HepG2 (cell line): ENCODE data around the gene WDR93. TPM values are rescaled to one million over a fixed set of nuclear protein-coding genes. Genes with fewer than 3 reads are reported as not detected.

Source experiments
- ATAC-seq: fragments of 200-7000 bp; cut with Tn5 transposase; 3 replicates; pipeline ENCODE4 v1.9.1; 2020; ENCODE audit warnings: mild to moderate bottlenecking, moderate library complexity
- BruUV-seq: library from RNA; stranded (reverse); fragments of 400-500 nt; replicated peaks from 2 replicates; lab custom pipeline; 2021; lab: Mats Ljungman, UMichigan
- CTCF ChIA-PET: fragments of 300-600 bp; formaldehyde crosslinking; extraction: SDS; loops from one replicate; lab custom pipeline; 2021; ENCODE audit warnings: low total read pairs, inconsistent platforms, low intra/inter-chr PET ratio; lab: Yijun Ruan, JAX
- POLR2A ChIA-PET: fragments of 350-600 bp; sonication (Branson Sonifier 250); formaldehyde crosslinking; loops from one replicate; lab custom pipeline; 2020; ENCODE audit warnings: antibody characterized with exemption, inconsistent platforms; lab: Yijun Ruan, JAX
- DNase-seq: peaks from one replicate; pipeline ENCODE4 v3.0.0-alpha.2; 2015; ENCODE audit warnings: low spot score
- FAIRE-seq: peaks from 3 replicates; lab custom pipeline; 2011; peaks lifted over from hg19 to GRCh38; lab: Jason Lieb, UNC
- H2AFZ ChIP-seq: one replicate; pipeline ENCODE4 v1.6.1; 2011; ENCODE audit warnings: low read length, inconsistent platforms
- H3K27ac ChIP-seq: fragments of 300-600 bp; 3 replicates; pipeline ENCODE4 v1.8.0; 2011; ENCODE audit warnings: mixed run types, mild to moderate bottlenecking, mixed read lengths, low read length, inconsistent platforms; ENCODE audit not compliant: insufficient read depth; ENCODE audit errors: extremely low read length
- H3K27me3 ChIP-seq, 2 experiments: fragments of 200-600 bp in 1 of 2; 2 replicates in 1 of 2; 3 replicates in 1 of 2; pipeline versions ENCODE4 v1.6.0 to v1.8.0; 2011; ENCODE audit warnings: low read length in 2 of 2, mild to moderate bottlenecking in 2 of 2, moderate library complexity in 2 of 2, inconsistent platforms in 1 of 2; ENCODE audit not compliant: insufficient read depth in 2 of 2, control insufficient read depth in 1 of 2
- H3K36me3 ChIP-seq, 2 experiments: fragments of 200-600 bp in 1 of 2; replicated peaks in 1 of 2; 2 replicates in 1 of 2; 3 replicates in 1 of 2; pipeline versions ENCODE4 v1.5.1 to v1.8.0; 2011; ENCODE audit warnings: low read length in 2 of 2, inconsistent platforms in 1 of 2; ENCODE audit not compliant: insufficient read depth in 2 of 2, control insufficient read depth in 1 of 2
- H3K4me1 ChIP-seq: 2 replicates; pipeline ENCODE4 v1.5.1; 2012; ENCODE audit warnings: low read length, inconsistent platforms; ENCODE audit not compliant: insufficient read depth
- H3K4me2 ChIP-seq: 2 replicates; pipeline ENCODE4 v1.6.0; 2011; ENCODE audit warnings: low read depth, low read length, inconsistent platforms
- H3K4me3 ChIP-seq, 3 experiments: fragments of 200-600 bp in 1 of 3; sonication (generic), shearing (Covaris generic) in 1 of 3; replicated peaks in 1 of 3; 2 replicates each; pipeline ENCODE4 v1.5.1; 2011 to 2016; ENCODE audit warnings: low read length in 3 of 3, inconsistent platforms in 2 of 3, low read depth in 2 of 3, mild to moderate bottlenecking in 2 of 3, control low read depth in 1 of 3, mixed read lengths in 1 of 3; ENCODE audit not compliant: insufficient read depth in 1 of 3
- H3K79me2 ChIP-seq: one replicate; pipeline ENCODE4 v1.6.1; 2011; ENCODE audit warnings: low read length, inconsistent platforms; ENCODE audit not compliant: insufficient read depth
- H3K9ac ChIP-seq: 2 replicates; pipeline ENCODE4 v1.6.0; 2011; ENCODE audit warnings: mild to moderate bottlenecking, low read depth, low read length, inconsistent platforms; ENCODE audit not compliant: insufficient read depth
- H3K9me3 ChIP-seq: 2 replicates; pipeline ENCODE4 v1.5.1; 2012; ENCODE audit warnings: mild to moderate bottlenecking, low read length
- H4K20me1 ChIP-seq: 2 replicates; pipeline ENCODE4 v1.6.0; 2011; ENCODE audit warnings: inconsistent platforms, mild to moderate bottlenecking, low read length, moderate library complexity; ENCODE audit not compliant: insufficient read depth
- CBFB ChIP-seq: sonication (generic); formaldehyde crosslinking; IDR thresholded peaks from 2 replicates; pipeline ENCODE4 v1.4.0; 2020; ENCODE audit warnings: missing genetic modification reagents
- CBX5 ChIP-seq: sonication (generic); formaldehyde crosslinking; IDR thresholded peaks from 2 replicates; pipeline ENCODE4 v1.4.0; 2020; ENCODE audit warnings: missing genetic modification reagents, borderline replicate concordance
- CCAR2 ChIP-seq: fragments of 200-400 bp; formaldehyde crosslinking; optimal IDR thresholded peaks from 2 replicates; pipeline ENCODE3; 2018; ENCODE audit warnings: low read depth, mild to moderate bottlenecking, low read length, moderate library complexity
- ETV6 ChIP-seq: sonication (generic); formaldehyde crosslinking; conservative IDR thresholded peaks from 2 replicates; pipeline ENCODE4 v1.4.0; 2020; ENCODE audit warnings: missing genetic modification reagents
- PLRG1 ChIP-seq: fragments of 450-650 bp; conservative IDR thresholded peaks from 2 replicates; pipeline ENCODE4 v1.6.1; 2016
- POLR2G ChIP-seq: fragments of 200-400 bp; formaldehyde crosslinking; IDR thresholded peaks from 2 replicates; pipeline ENCODE4 v1.6.1; 2018; ENCODE audit warnings: mild to moderate bottlenecking, low read depth, low read length, moderate library complexity
- SCMH1 ChIP-seq: sonication (generic); formaldehyde crosslinking; IDR thresholded peaks from 2 replicates; pipeline ENCODE4 v1.9.0; 2021; ENCODE audit warnings: missing genetic modification reagents, mild to moderate bottlenecking, borderline replicate concordance
- SSRP1 ChIP-seq: IDR thresholded peaks from 2 replicates; pipeline ENCODE4 v1.6.1; 2016; ENCODE audit warnings: control low read depth
- TEAD3 ChIP-seq: optimal IDR thresholded peaks from 2 replicates; pipeline ENCODE3; 2016; ENCODE audit warnings: borderline replicate concordance
- THYN1 ChIP-seq: sonication (generic); formaldehyde crosslinking; IDR thresholded peaks from 2 replicates; pipeline ENCODE4 v1.8.1; 2023; ENCODE audit warnings: low read depth, mild to moderate bottlenecking, moderate library complexity, missing genetic modification reagents, borderline replicate concordance
- YY1 ChIP-seq: IDR thresholded peaks from 2 replicates; pipeline ENCODE4 v1.6.1; 2011; ENCODE audit warnings: low read length, low read depth, moderate library complexity, mild to moderate bottlenecking; ENCODE audit not compliant: insufficient read depth, insufficient replicate concordance
- ZFP1 ChIP-seq: IDR thresholded peaks from 2 replicates; pipeline ENCODE4 v1.6.1; 2016
- ZNF260 ChIP-seq: sonication (generic); formaldehyde crosslinking; IDR thresholded peaks from 2 replicates; pipeline ENCODE4 v1.4.0; 2020; ENCODE audit warnings: missing genetic modification reagents, low read depth, mild to moderate bottlenecking, borderline replicate concordance
- ZNF326 ChIP-seq: sonication (generic); formaldehyde crosslinking; IDR thresholded peaks from 2 replicates; pipeline ENCODE4 v1.4.0; 2020; ENCODE audit warnings: missing genetic modification reagents, borderline replicate concordance
- ZNF329 ChIP-seq: sonication (generic); formaldehyde crosslinking; IDR thresholded peaks from 2 replicates; pipeline ENCODE4 v1.9.0; 2021; ENCODE audit warnings: low read depth, mild to moderate bottlenecking, missing genetic modification reagents
- ZNF333 ChIP-seq: sonication (generic); formaldehyde crosslinking; IDR thresholded peaks from 2 replicates; pipeline ENCODE4 v1.4.0; 2020; ENCODE audit warnings: mild to moderate bottlenecking, missing genetic modification reagents, borderline replicate concordance
- ZNF773 ChIP-seq: sonication (generic); formaldehyde crosslinking; IDR thresholded peaks from 2 replicates; pipeline ENCODE4 v1.4.0; 2020; ENCODE audit warnings: missing genetic modification reagents, borderline replicate concordance
- WGBS: methylation state at CpG from one replicate; pipeline ENCODE4 v1.1.6; 2017; ENCODE audit warnings: low lambda C conversion rate; 5-methylcytosine and 5-hydroxymethylcytosine counted together
- in situ Hi-C: cut with HindIII; loops from 2 replicates; pipeline ENCODE4 v1.10.0; 2017; ENCODE audit warnings: low pct_unique_long_range_greater_than_20kb; ENCODE audit not compliant: extremely low pct_ligation_motif_present
- intact Hi-C: fragments of 100-400 bp; cut with micrococcal nuclease; formaldehyde crosslinking; loops from one replicate; pipeline ENCODE4 v1.10.0; 2022; ENCODE audit not compliant: unreplicated experiment
- polyA plus RNA-seq, 8 experiments: library from polyadenylated mRNA; depleted of rRNA in 3 of 8; stranded (reverse) in 7 of 8; unstranded in 1 of 8; fragments of >200 nt; fragmentation: Illumina TruSeq in 4 of 8; extraction: Trizol in 4 of 8; gene quantifications; 2 replicates each; pipeline versions ENCODE4 v1.2.1 to v1.2.3, GENCODE V29; 2011 to 2016; ENCODE audit warnings: low read depth in 4 of 8, missing spikeins in 1 of 8, mixed read lengths in 1 of 8; ENCODE audit not compliant: insufficient read depth in 1 of 8
- total RNA-seq, 5 experiments: library from RNA; depleted of rRNA; stranded (reverse); fragments of >200 nt; fragmentation: Illumina TruSeq; extraction: Trizol; gene quantifications; 2 replicates each; pipeline ENCODE4 v1.2.3, GENCODE V29; 2016; ENCODE audit warnings: low read depth in 1 of 5
- TF ChIP-seq, protein P1 (sequence below): sonication (generic); formaldehyde crosslinking; IDR thresholded peaks from 2 replicates; pipeline ENCODE4 v1.4.0; 2020; ENCODE audit warnings: missing genetic modification reagents
- TF ChIP-seq, protein P2 (sequence below): sonication (generic); formaldehyde crosslinking; IDR thresholded peaks from 2 replicates; pipeline ENCODE4 v1.8.0; 2023; ENCODE audit warnings: mild to moderate bottlenecking, missing genetic modification reagents

Gene WDR93
- total and polyA plus RNA-seq, 2 of the 13 experiments (the other 11 are each of a cell fraction or from before 2014, with no cell fraction given), result 0.07 TPM; not detected in 1

DNA sequence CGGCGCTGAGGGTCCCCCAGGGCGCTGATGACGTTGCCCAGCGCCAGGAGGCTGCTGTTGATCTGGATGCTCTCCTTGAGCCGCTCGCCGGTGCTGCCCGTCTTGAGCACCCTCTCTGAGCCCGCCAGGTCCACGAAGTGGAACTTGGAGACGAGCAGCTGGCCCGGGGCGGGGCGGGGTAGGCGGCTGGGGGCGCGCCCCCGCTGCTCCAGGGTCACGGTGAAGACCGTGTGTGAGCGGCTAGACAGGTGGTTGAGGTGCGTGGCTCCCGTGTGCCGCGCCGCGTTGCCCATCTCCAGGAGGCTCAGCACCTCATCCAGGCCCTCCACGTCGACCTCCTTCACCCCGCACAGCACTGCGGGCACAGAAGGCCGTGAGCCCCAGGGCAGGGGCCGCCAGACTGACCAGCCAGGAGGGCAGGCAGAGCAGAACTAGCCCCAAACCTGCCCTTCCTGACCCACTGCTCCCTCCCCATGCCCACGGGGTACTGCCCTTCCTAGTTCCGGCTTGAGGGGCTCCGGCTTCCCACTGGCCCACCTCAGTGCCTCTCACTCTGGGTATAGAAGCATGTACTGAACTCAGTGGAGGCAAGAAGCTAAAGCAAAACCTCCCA lies 41.5 kb upstream of the WDR93 start:
- Histone ChIP-seq H3K79me2 (no peaks in the 10 kb centered on the region), H3K4me2 (no peak overlapping the region), H4K20me1 (no peaks in the 10 kb centered on the region)
- TF ChIP-seq ETV6 (CRISPR knock-in tag) (no peak), ZNF260 (no peak), ZNF773 (no peak)
- TF ChIP-seq, all 625 proteins: peak for 0
- no peaks in the 10 kb centered on the region for H3K9me3 ChIP-seq
- in situ Hi-C loops, result no loop called here
- no peak for ATAC-seq
- no peak overlapping the region for H3K27ac ChIP-seq
- POLR2A ChIA-PET, result no interaction called here
- H3K4me1 ChIP-seq, result peaks cover 21% of the 10 kb centered on the region
- BruUV-seq, result no TSS peak
- FAIRE-seq, result no peak
- no peak for DNase-seq
- no peak overlapping the region for H3K9ac ChIP-seq
- CTCF ChIA-PET, result no interaction called here
- 99% methylated on average over 15 of the region's 37 CpGs for WGBS
- H3K27me3 ChIP-seq, result no peaks in the 10 kb centered on the region
- H3K4me3 ChIP-seq, result no peak overlapping the region
- H2AFZ ChIP-seq, result no peak overlapping the region
- no peaks in the 10 kb centered on the region; a peak in 1 of 5 replicates for H3K36me3 ChIP-seq
- intact Hi-C loops, result no loop called here

DNA sequence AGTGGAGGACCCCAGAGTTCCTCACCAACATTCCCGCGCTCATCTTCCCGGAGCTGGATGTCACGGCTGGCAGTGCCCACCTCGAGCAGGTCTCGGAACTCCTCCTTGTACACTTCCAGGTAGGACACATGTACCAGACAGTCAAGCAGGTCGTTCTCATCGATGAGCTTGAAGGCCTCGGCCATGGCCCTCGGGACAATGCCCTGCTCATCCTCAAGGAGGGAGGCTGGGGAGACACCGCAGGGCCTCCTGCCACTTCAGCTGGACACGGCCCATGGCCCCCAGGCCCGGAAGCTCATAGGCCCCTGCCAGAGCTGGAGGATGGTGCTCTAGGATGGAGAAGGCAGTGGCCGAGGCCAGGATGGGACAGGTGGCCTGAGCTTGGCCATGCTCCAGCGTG lies 40.9 kb upstream of the WDR93 start:
- H3K9me3 ChIP-seq, result no peaks in the 10 kb centered on the region
- no peaks in the 10 kb centered on the region for H3K79me2 ChIP-seq
- no peak overlapping the region for H3K4me3 ChIP-seq
- H3K4me1 ChIP-seq, result peaks cover 26% of the 10 kb centered on the region
- ATAC-seq (no peak), DNase-seq (no peak), FAIRE-seq (no peak)
- in situ Hi-C loops (no loop called here), intact Hi-C loops (no loop called here)
- H3K27me3 ChIP-seq, result no peaks in the 10 kb centered on the region; a peak in 1 of 5 replicates
- ChIA-PET POLR2A (no interaction called here), CTCF (no interaction called here)
- no peak overlapping the region for H3K4me2 ChIP-seq
- H3K36me3 ChIP-seq, result no peaks in the 10 kb centered on the region; a peak in 1 of 5 replicates
- no peak overlapping the region for H3K9ac ChIP-seq
- no peak overlapping the region for H3K27ac ChIP-seq
- H2AFZ ChIP-seq, result no peak overlapping the region
- 96% methylated on average over 12 of the region's 15 CpGs for WGBS
- BruUV-seq, result no TSS peak
- no peaks in the 10 kb centered on the region for H4K20me1 ChIP-seq
- no peak for TF ChIP-seq POLR2G
- no peak for TF ChIP-seq YY1
- TF ChIP-seq, protein P1, sequence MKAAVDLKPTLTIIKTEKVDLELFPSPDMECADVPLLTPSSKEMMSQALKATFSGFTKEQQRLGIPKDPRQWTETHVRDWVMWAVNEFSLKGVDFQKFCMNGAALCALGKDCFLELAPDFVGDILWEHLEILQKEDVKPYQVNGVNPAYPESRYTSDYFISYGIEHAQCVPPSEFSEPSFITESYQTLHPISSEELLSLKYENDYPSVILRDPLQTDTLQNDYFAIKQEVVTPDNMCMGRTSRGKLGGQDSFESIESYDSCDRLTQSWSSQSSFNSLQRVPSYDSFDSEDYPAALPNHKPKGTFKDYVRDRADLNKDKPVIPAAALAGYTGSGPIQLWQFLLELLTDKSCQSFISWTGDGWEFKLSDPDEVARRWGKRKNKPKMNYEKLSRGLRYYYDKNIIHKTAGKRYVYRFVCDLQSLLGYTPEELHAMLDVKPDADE, result no peak
- no peak for TF ChIP-seq PLRG1
- TF ChIP-seq TEAD3, result no peak
- no peak for TF ChIP-seq ZNF326
- TF ChIP-seq SSRP1 (CRISPR knock-in tag), result no peak
- no peak for TF ChIP-seq CBX5 (CRISPR knock-in tag)
- no peak for TF ChIP-seq CCAR2
- TF ChIP-seq CBFB, result no peak
- no peak for TF ChIP-seq ZNF329 (CRISPR knock-in tag)
- no peak for TF ChIP-seq THYN1 (CRISPR knock-in tag)
- no peak for TF ChIP-seq ZNF333 (CRISPR knock-in tag)
- TF ChIP-seq, protein P2, sequence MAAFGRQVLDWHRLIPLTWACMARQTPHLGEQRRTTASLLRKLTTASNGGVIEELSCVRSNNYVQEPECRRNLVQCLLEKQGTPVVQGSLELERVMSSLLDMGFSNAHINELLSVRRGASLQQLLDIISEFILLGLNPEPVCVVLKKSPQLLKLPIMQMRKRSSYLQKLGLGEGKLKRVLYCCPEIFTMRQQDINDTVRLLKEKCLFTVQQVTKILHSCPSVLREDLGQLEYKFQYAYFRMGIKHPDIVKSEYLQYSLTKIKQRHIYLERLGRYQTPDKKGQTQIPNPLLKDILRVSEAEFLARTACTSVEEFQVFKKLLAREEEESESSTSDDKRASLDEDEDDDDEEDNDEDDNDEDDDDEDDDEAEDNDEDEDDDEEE (CRISPR knock-in tag), result no peak
- TF ChIP-seq ZFP1 (CRISPR knock-in tag), result no peak
- no peak for TF ChIP-seq SCMH1 (CRISPR knock-in tag)
